HG03280 (cell line): ENCODE data around the gene ARSI.
"Not testable (repeated sequence)": the region's sequence is repeated elsewhere in the genome, so short reads cannot be mapped to it uniquely, and the experiment has no call there.

Experiments
- ATAC-seq: cut with Tn5 transposase; IDR thresholded peaks from one replicate; pipeline ENCODE4 v1.9.1; 2021; ENCODE audit warnings: mild to moderate bottlenecking, moderate library complexity; ENCODE audit not compliant: unreplicated experiment

ARSI gene

DNA sequence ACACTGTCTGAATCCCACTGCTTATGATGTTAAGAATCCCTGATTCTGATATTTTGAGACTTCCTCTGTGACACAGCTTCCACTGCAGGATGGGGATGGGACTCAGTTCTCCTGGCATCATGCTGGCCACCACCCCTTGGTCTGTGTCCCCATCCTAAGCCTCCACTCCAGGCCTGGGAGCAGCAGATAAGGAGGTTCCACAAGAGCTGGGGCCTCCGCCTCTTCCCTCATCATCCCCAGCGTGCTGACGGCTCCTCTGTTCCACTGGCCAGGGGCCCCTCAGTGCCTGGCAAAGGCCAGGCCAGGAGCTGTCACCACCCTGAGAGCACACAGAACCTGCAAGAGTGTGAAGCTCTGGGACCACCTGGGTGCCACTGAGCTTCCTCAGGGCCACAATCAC is 53.8 kb downstream of the ARSI start:
- ATAC-seq, result no peak

DNA sequence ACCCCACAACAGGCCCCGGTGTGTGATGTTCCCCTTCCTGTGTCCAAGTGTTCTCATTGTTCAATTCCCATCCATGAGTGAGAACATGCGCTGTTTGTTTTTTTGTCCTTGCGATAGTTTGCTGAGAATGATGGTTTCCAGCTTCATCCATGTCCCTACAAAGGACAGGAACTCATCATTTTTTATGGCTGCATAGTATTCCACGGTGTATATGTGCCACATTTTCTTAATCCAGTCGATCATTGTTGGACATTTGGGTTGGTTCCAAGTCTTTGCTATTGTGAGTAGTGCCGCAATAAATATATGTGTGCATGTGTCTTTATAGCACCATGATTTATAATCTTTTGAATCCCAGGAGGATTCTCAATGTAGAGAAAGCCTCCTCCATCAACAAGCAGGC is 54.2 kb downstream of the ARSI start:
- not testable (repeated sequence) for ATAC-seq

GRCh38 chr5:150247726-150248125 is 55.0 kb downstream of the ARSI start:
- ATAC-seq, result no peak

GRCh38 chr5:150246835-150247234 is 55.9 kb downstream of the ARSI start:
- no peak for ATAC-seq

DNA sequence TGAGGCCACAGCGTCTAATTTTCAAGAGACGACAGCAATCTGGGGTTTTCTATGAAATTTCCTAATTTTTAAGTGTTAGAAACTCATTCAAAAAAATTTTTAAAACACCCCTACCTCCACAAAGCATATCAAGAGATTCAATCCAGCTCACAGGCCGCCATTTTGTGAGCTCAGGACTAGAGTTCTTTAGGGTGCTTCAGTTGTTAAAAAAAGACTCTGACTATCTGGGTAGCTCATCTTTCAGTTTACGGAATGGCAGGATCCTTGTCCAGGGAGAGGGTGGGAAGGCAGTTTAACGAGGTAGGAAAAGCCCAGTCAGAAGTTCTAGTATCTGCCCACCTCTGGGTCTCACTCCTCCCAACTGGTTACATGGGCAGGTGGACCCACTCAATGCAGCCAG is 56.3 kb downstream of the ARSI start:
- no peak for ATAC-seq
